ENCODE data around the gene DCDC2C. TPM values are rescaled to one million over a fixed set of nuclear protein-coding genes. Genes with fewer than 3 reads are reported as not detected.

The DCDC2C gene
- total and polyA plus RNA-seq, 2 donors (not counting 3 experiments of a cell fraction or from before 2014, with no cell fraction given): not detected

GRCh38 chr2:3730646-3731045 lies 27.3 kb downstream of the DCDC2C start:
- no peak overlapping the region for H3K27ac ChIP-seq (ENCODE audit: insufficient read depth, low read depth, low read length)
- TF ChIP-seq FOS (IDR thresholded peaks at IDR 0.05; ENCODE audit: borderline replicate concordance, insufficient read depth, low read length) (no peak), POLR2AphosphoS5 (IDR thresholded peaks at IDR 0.05; ENCODE audit: insufficient read depth, low read depth, low read length) (no peak), MYC (IDR thresholded peaks at IDR 0.05; ENCODE audit: low read depth, low read length) (no peak), EZH2 (IDR thresholded peaks at IDR 0.05; ENCODE audit: borderline replicate concordance, low read depth, low read length, severe bottlenecking) (no peak)
- H4K20me1 ChIP-seq (replicated peaks; ENCODE audit: control insufficient read depth, extremely low read depth, insufficient read depth, low read length): no peaks in the 10 kb centered on the region
- no peak overlapping the region for H3K4me2 ChIP-seq (ENCODE audit: insufficient read depth, low read length)
- ChIA-PET CTCF (interaction anchor here (0.6 to 5.0 kb wide), 2 partner anchors 984 to 1033 kb away, joined by 3 to 49 read pairs; no protein-coding TSS in a partner anchor), POLR2A (no interaction called here)
- no peaks in the 10 kb centered on the region for H3K27me3 ChIP-seq (ENCODE audit: control insufficient read depth in 2 of 2, insufficient read depth in 2 of 2, low read length in 2 of 2)
- H2AFZ ChIP-seq (ENCODE audit: low read depth, low read length): no peak overlapping the region
- no peaks in the 10 kb centered on the region for H3K9me3 ChIP-seq (replicated peaks; ENCODE audit: control insufficient read depth, insufficient read depth, low read length)
- dilution Hi-C loops (cut with MboI; ENCODE audit: extremely low pct_ligation_motif_present, low sequenced_read_pairs) (no loop called here), intact Hi-C loops (cut with micrococcal nuclease) (no loop called here)
- no peak overlapping the region for H3K9ac ChIP-seq (replicated peaks; ENCODE audit: extremely low read depth, insufficient read depth, low read length)
- no peaks in the 10 kb centered on the region for H3K36me3 ChIP-seq (ENCODE audit: control insufficient read depth in 2 of 2, extremely low read depth in 1 of 2, insufficient read depth in 2 of 2, low read length in 2 of 2)
- H3K4me3 ChIP-seq (replicated peaks in 1 of 3; ENCODE audit: insufficient read depth in 1 of 3, low read depth in 1 of 3, low read length in 3 of 3): no peak overlapping the region
- DNase-seq (ENCODE audit: low read depth, low spot score) (no peak), FAIRE-seq (no peak)
- no peaks in the 10 kb centered on the region for H3K9me1 ChIP-seq (replicated peaks; ENCODE audit: control insufficient read depth, extremely low read depth, insufficient read depth, low read length)
- no peaks in the 10 kb centered on the region for H3K79me2 ChIP-seq (ENCODE audit: control insufficient read depth, insufficient read depth, low read length)
- no TSS peak for BruUV-seq (replicated peaks)
- H3K4me1 ChIP-seq (ENCODE audit: control insufficient read depth, extremely low read depth, insufficient read depth, low read length): peaks cover 4% of the 10 kb centered on the region

- Histone ChIP-seq H3K79me2 (ENCODE audit: control insufficient read depth, insufficient read depth, low read length) (no peaks in the 10 kb centered on the region), H3K4me1 (ENCODE audit: control insufficient read depth, extremely low read depth, insufficient read depth, low read length) (peaks cover 4% of the 10 kb centered on the region), H2AFZ (ENCODE audit: low read depth, low read length) (no peak overlapping the region), H3K9ac (replicated peaks; ENCODE audit: extremely low read depth, insufficient read depth, low read length) (no peak overlapping the region), H3K9me1 (replicated peaks; ENCODE audit: control insufficient read depth, extremely low read depth, insufficient read depth, low read length) (no peaks in the 10 kb centered on the region), H4K20me1 (replicated peaks; ENCODE audit: control insufficient read depth, extremely low read depth, insufficient read depth, low read length) (no peaks in the 10 kb centered on the region), H3K27ac (ENCODE audit: insufficient read depth, low read depth, low read length) (no peak overlapping the region), H3K27me3 (ENCODE audit: control insufficient read depth in 2 of 2, insufficient read depth in 2 of 2, low read length in 2 of 2) (no peaks in the 10 kb centered on the region), H3K4me3 (replicated peaks in 1 of 3; ENCODE audit: insufficient read depth in 1 of 3, low read depth in 1 of 3, low read length in 3 of 3) (no peak overlapping the region), H3K36me3 (ENCODE audit: control insufficient read depth in 2 of 2, extremely low read depth in 1 of 2, insufficient read depth in 2 of 2, low read length in 2 of 2) (no peaks in the 10 kb centered on the region), H3K9me3 (replicated peaks; ENCODE audit: control insufficient read depth, insufficient read depth, low read length) (no peaks in the 10 kb centered on the region), H3K4me2 (ENCODE audit: insufficient read depth, low read length) (no peak overlapping the region)
- ChIA-PET POLR2A (no interaction called here), CTCF (no interaction called here)
- DNase-seq (ENCODE audit: low read depth, low spot score) (no peak), FAIRE-seq (no peak)
- TF ChIP-seq CTCF (IDR thresholded peaks at IDR 0.05; ENCODE audit: extremely low read depth in 1 of 2, insufficient read depth in 1 of 2, low read depth in 1 of 2, low read length in 2 of 2) (no peak), GATA2 (IDR thresholded peaks at IDR 0.05; ENCODE audit: insufficient read depth, insufficient read length, low read depth, low read length) (no peak), MYC (IDR thresholded peaks at IDR 0.05; ENCODE audit: low read depth, low read length) (no peak), FOS (IDR thresholded peaks at IDR 0.05; ENCODE audit: borderline replicate concordance, insufficient read depth, low read length) (no peak), MAX (IDR thresholded peaks at IDR 0.05; ENCODE audit: insufficient read depth, insufficient read length) (no peak), POLR2A (IDR thresholded peaks at IDR 0.05; ENCODE audit: low read depth, low read length) (no peak), JUN (IDR thresholded peaks at IDR 0.05; ENCODE audit: borderline replicate concordance, insufficient read depth, insufficient read length, low read depth) (no peak), POLR2AphosphoS5 (IDR thresholded peaks at IDR 0.05; ENCODE audit: insufficient read depth, low read depth, low read length) (no peak), EZH2 (IDR thresholded peaks at IDR 0.05; ENCODE audit: borderline replicate concordance, low read depth, low read length, severe bottlenecking) (no peak)
- intact Hi-C loops (cut with micrococcal nuclease) (no loop called here), dilution Hi-C loops (cut with MboI; ENCODE audit: extremely low pct_ligation_motif_present, low sequenced_read_pairs) (no loop called here)
- BruUV-seq (replicated peaks): no TSS peak
Observed at GRCh38 chr2:3731829-3732228, 28.5 kb downstream of the DCDC2C start.
